ENCODE results near the gene EPB41L2. TPM values are rescaled to one million over a fixed set of nuclear protein-coding genes. Genes with fewer than 3 reads are reported as not detected.

Gene EPB41L2
- total RNA-seq, 2 donors from 2014 or later: 99.6 to 110 TPM

GRCh38 chr6:130888246-130888645 lies 174.8 kb downstream of the EPB41L2 start:
- no peak for ATAC-seq (ENCODE audit: insufficient number of reproducible peaks, low FRiP score, low read depth)
- Histone ChIP-seq H3K4me3 (no peak overlapping the region), H3K27me3 (replicated peaks; ENCODE audit: insufficient read depth) (no peaks in the 10 kb centered on the region), H3K27ac (no peak overlapping the region), H3K4me1 (ENCODE audit: control insufficient read depth in 1 of 2, low read depth in 2 of 2) (peaks cover 0 to 7% of the 10 kb centered on the region in 2 donors), H3K9me3 (no peaks in the 10 kb centered on the region), H3K36me3 (peaks cover 5% of the 10 kb centered on the region)
- DNase-seq (ENCODE audit: low spot score): no peak
- TF ChIP-seq CTCF (IDR thresholded peaks at IDR 0.05): no peak

GRCh38 chr6:130886966-130887365 lies 176.1 kb downstream of the EPB41L2 start:
- H3K27me3 ChIP-seq (replicated peaks; ENCODE audit: insufficient read depth): no peaks in the 10 kb centered on the region
- H3K36me3 ChIP-seq: no peaks in the 10 kb centered on the region
- DNase-seq (ENCODE audit: low spot score): no peak
- no peak overlapping the region for H3K4me3 ChIP-seq
- TF ChIP-seq CTCF (IDR thresholded peaks at IDR 0.05): no peak
- H3K27ac ChIP-seq: no peak overlapping the region
- ATAC-seq (ENCODE audit: insufficient number of reproducible peaks, low FRiP score, low read depth): no peak
- H3K4me1 ChIP-seq (ENCODE audit: control insufficient read depth in 1 of 2, low read depth in 2 of 2): peaks cover 0 to 7% of the 10 kb centered on the region in 2 donors
- H3K9me3 ChIP-seq: no peaks in the 10 kb centered on the region

- Histone ChIP-seq H3K27me3 (replicated peaks; ENCODE audit: insufficient read depth) (no peaks in the 10 kb centered on the region), H3K4me3 (no peak overlapping the region), H3K36me3 (no peaks in the 10 kb centered on the region), H3K9me3 (no peaks in the 10 kb centered on the region), H3K27ac (no peak overlapping the region), H3K4me1 (ENCODE audit: control insufficient read depth in 1 of 2, low read depth in 2 of 2) (peaks cover 0 to 2% of the 10 kb centered on the region in 2 donors)
- no peak for ATAC-seq (ENCODE audit: insufficient number of reproducible peaks, low FRiP score, low read depth)
- TF ChIP-seq CTCF (IDR thresholded peaks at IDR 0.05): peak; percentile 86
- DNase-seq (ENCODE audit: low spot score): peak; percentile 29
These were observed 177.5 kb downstream of the EPB41L2 start for GRCh38 chr6:130885392-130886192.

- no peak overlapping the region for H3K4me3 ChIP-seq
- no peaks in the 10 kb centered on the region for H3K4me1 ChIP-seq (ENCODE audit: control insufficient read depth in 1 of 2, low read depth in 2 of 2)
- ATAC-seq (ENCODE audit: insufficient number of reproducible peaks, low FRiP score, low read depth) (no peak), DNase-seq (ENCODE audit: low spot score) (no peak)
- TF ChIP-seq CTCF (IDR thresholded peaks at IDR 0.05): no peak
- no peaks in the 10 kb centered on the region for H3K36me3 ChIP-seq
- no peaks in the 10 kb centered on the region for H3K9me3 ChIP-seq
- no peak overlapping the region for H3K27ac ChIP-seq
- H3K27me3 ChIP-seq (replicated peaks; ENCODE audit: insufficient read depth): no peaks in the 10 kb centered on the region
These were observed 180.7 kb downstream of the EPB41L2 start for GRCh38 chr6:130882370-130882769.

GRCh38 chr6:130879826-130880225 lies 183.2 kb downstream of the EPB41L2 start:
- TF ChIP-seq CTCF (IDR thresholded peaks at IDR 0.05): no peak

More at GRCh38 chr6:130879826-130880225, 183.2 kb downstream of the EPB41L2 start:
- DNase-seq (ENCODE audit: low spot score): no peak
- Histone ChIP-seq H3K4me1 (ENCODE audit: control insufficient read depth in 1 of 2, low read depth in 2 of 2) (no peaks in the 10 kb centered on the region), H3K36me3 (no peaks in the 10 kb centered on the region), H3K27ac (no peak overlapping the region), H3K4me3 (no peak overlapping the region), H3K27me3 (replicated peaks; ENCODE audit: insufficient read depth) (no peaks in the 10 kb centered on the region), H3K9me3 (no peaks in the 10 kb centered on the region)
- ATAC-seq (ENCODE audit: insufficient number of reproducible peaks, low FRiP score, low read depth): no peak
